ACC112 (cell line): Measurements from ENCODE around the gene LRRC8D.
A peak's percentile ranks its signal among the peaks of the same experiment; 100 is the strongest.
"Not testable (repeated sequence)": the region's sequence is repeated elsewhere in the genome, so short reads cannot be mapped to it uniquely, and the experiment has no call there.

Source experiments
- H2AFZ ChIP-seq: fragments of 200-600 bp; sonication (generic); one replicate; pipeline ENCODE4 v1.6.0; 2017; ENCODE audit warnings: antibody characterized with exemption, low read length; ENCODE audit not compliant: unreplicated experiment
- H3K27ac ChIP-seq: fragments of 200-600 bp; sonication (generic); 2 replicates; pipeline ENCODE4 v1.5.1; 2014; ENCODE audit warnings: low read depth, mild to moderate bottlenecking, antibody characterized with exemption, low read length, moderate library complexity
- H3K27me3 ChIP-seq: fragments of 200-600 bp; sonication (generic); 2 replicates; pipeline ENCODE4 v1.6.1; 2014; ENCODE audit warnings: mild to moderate bottlenecking, antibody characterized with exemption, low read length, moderate library complexity, mixed read lengths; ENCODE audit not compliant: insufficient read depth
- H3K36me3 ChIP-seq: fragments of 200-600 bp; sonication (generic); 2 replicates; pipeline ENCODE4 v1.6.1; 2016; ENCODE audit warnings: mild to moderate bottlenecking, antibody characterized with exemption, low read length, moderate library complexity, mixed read lengths; ENCODE audit not compliant: insufficient read depth
- H3K4me1 ChIP-seq: fragments of 200-600 bp; sonication (generic); one replicate; pipeline ENCODE4 v1.6.1; 2016; ENCODE audit warnings: low read length, mixed read lengths; ENCODE audit not compliant: insufficient read depth, unreplicated experiment, control insufficient read depth
- H3K4me3 ChIP-seq: fragments of 200-600 bp; sonication (generic); 2 replicates; pipeline ENCODE4 v1.5.1; 2014; ENCODE audit warnings: mild to moderate bottlenecking, low read depth, low read length
- H3K79me2 ChIP-seq: fragments of 200-600 bp; sonication (generic); one replicate; pipeline ENCODE4 v1.6.0; 2016; ENCODE audit warnings: low read length; ENCODE audit not compliant: control insufficient read depth, unreplicated experiment, insufficient read depth

Gene LRRC8D

DNA sequence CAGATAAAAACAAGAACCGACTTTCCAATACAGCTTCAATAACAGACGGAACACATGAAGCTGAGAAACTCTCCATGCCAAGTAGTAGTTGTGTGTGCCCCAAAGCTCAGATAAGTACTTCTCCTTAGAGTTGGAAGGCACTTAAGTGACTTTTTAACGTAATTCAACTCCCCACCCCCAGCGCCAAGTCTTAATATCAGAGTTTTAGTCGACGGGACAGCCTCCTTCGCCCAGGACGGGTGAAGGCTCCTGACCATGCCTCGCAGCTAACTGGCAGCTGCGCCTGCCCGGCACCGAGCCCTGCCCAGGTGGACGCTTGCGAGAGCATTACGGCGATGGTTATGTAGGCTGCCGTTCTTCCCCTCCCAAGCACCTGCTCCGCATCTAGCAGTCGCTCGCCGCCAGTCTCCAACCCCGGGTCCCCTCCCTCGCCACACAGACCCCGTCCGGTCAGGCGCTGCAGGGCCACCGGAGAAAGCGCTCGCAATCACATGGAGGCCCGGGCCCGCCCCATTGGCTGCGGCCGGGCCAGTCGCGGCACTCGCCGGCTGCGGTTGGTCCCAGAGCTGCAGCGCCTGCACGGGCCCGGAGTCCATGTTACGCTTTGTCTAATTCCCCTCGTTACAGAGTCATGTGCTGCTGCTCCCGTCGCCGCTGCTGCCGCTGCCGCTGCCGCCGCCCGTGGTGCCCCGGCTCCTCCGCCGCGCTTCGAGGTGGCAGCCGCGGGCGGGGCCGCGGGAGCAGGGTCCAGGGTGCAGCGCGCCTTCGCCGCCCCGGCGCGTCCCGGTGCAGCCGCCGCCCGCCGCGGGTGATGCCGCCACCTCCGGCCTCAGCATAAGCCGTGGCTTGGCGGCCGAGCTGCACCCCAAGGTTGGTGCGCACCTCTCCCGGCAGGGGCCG, at the start of gene LRRC8D:
Gene LRRC8D, plus strand, starts transcription at position 611 of the 900 bp plus-strand sequence. CDS start 112,037 bp downstream, outside the sequence.
- Histone ChIP-seq H3K79me2 (peaks cover 5% of the 10 kb centered on the region), H3K27me3 (no peaks in the 10 kb centered on the region)

GRCh38 chr1:89771991-89772560, 48.8 kb upstream of the LRRC8D start:
- H2AFZ ChIP-seq, result no peak overlapping the region
- H3K27ac ChIP-seq, result no peak overlapping the region
- no peaks in the 10 kb centered on the region for H3K79me2 ChIP-seq
- peaks cover 28% of the 10 kb centered on the region for H3K27me3 ChIP-seq
- no peaks in the 10 kb centered on the region for H3K4me1 ChIP-seq
- no peaks in the 10 kb centered on the region for H3K36me3 ChIP-seq
- no peak overlapping the region for H3K4me3 ChIP-seq

More for the DNA sequence above, at the start of gene LRRC8D:
- peaks cover 24% of the 10 kb centered on the region for H3K4me1 ChIP-seq
- no peak within 1 kb of the TSS for H3K27ac ChIP-seq
- H2AFZ ChIP-seq, result peak within 1 kb of the TSS; percentile 95
- H3K36me3 ChIP-seq, result 0 out of 2 replicates have a peak, but pooled peaks cover 6% of the 10 kb centered on the region
- H3K4me3 ChIP-seq, result peak within 1 kb of the TSS; percentile 91

- not testable (repeated sequence) for H3K36me3 ChIP-seq, H3K79me2 ChIP-seq, H3K4me1 ChIP-seq, H2AFZ ChIP-seq, H3K27ac ChIP-seq, H3K4me3 ChIP-seq
- peaks cover 15% of the 10 kb centered on the region; the same call in 1 of the 2 replicates for H3K27me3 ChIP-seq
Measured at GRCh38 chr1:89776104-89776503, 44.7 kb upstream of the LRRC8D start.

DNA sequence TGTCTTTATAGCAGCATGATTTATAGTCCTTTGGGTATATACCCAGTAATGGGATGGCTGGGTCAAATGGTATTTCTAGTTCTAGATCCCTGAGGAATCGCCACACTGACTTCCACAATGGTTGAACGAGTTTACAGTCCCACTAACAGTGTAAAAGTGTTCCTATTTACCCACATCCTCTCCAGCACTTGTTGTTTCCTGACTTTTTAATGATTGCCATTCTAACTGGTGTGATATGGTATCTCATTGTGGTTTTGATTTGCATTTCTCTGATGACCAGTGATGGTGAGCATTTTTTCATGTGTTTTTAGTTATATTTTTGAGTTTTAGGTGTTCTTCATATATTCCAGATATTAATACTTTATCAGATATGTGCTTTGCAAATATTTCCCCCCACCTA, 43.6 kb upstream of the LRRC8D start:
- not testable (repeated sequence) for H2AFZ ChIP-seq, H3K79me2 ChIP-seq, H3K4me3 ChIP-seq, H3K4me1 ChIP-seq, H3K27me3 ChIP-seq, H3K36me3 ChIP-seq, H3K27ac ChIP-seq

DNA sequence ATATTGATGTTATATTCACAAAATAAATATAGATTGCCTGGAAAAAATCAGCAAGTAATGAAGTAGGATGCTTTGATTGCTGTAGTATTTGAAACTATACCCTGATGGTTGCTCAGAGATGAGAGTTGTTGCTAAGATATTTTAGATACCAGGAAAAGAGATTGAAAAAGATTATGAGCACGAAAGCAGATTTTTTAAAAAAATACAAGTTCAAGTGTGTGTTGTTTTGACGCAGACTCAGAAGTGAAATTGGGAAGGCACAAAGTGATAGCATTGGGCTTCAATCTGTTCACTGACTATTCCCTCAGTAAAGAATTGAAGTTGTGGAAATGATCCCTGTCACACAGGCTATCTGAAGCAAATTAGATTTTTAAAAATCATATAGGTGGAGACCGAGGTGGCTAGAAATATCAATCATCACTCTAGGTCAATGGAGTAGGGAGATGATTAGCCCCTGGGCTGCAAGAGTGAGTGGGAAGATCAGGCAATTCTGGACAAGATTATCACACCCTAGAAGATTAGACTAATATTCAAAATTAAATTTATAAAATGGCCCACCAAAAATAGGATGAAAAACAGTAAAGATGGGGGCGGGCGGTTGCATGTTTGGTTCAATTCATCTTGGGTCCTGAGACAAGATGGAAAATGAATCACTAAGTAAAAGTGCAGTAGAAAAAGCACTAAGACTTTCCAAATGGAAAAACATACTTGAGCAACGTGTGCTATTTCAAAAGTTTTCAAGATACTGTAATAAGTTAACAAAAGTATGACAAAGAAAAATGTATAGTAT, 41.5 kb upstream of the LRRC8D start:
- H2AFZ ChIP-seq, result no peak overlapping the region
- H3K79me2 ChIP-seq, result no peaks in the 10 kb centered on the region
- H3K27me3 ChIP-seq, result no peaks in the 10 kb centered on the region
- H3K27ac ChIP-seq, result no peak overlapping the region
- H3K4me3 ChIP-seq, result no peak overlapping the region
- H3K36me3 ChIP-seq, result no peaks in the 10 kb centered on the region
- H3K4me1 ChIP-seq, result no peaks in the 10 kb centered on the region

DNA sequence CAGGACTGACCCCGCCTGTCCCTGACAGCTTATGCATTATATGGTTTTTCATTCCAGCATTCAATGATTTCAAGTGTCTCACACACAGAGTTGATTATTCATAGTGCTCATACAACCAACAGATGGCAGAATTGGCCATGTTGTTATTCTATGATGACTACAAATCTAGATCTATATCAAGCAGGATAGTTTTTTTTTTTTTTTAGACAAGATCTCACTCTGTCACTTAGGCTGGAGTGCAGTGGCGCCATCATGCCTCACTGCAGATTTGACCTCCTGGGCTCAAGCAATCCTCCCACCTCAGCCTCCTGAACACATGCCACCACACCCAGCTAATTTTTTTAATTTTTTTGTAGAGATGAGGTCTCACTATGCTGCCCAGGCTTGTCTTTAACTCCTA, 40.1 kb upstream of the LRRC8D start:
- no peaks in the 10 kb centered on the region for H3K79me2 ChIP-seq
- H2AFZ ChIP-seq, result no peak overlapping the region
- no peaks in the 10 kb centered on the region for H3K36me3 ChIP-seq
- no peaks in the 10 kb centered on the region for H3K27me3 ChIP-seq
- H3K27ac ChIP-seq, result no peak overlapping the region
- no peaks in the 10 kb centered on the region for H3K4me1 ChIP-seq
- no peak overlapping the region for H3K4me3 ChIP-seq

- Histone ChIP-seq H3K4me3 (no peak overlapping the region), H3K4me1 (no peaks in the 10 kb centered on the region), H2AFZ (no peak overlapping the region), H3K27me3 (no peaks in the 10 kb centered on the region), H3K27ac (no peak overlapping the region), H3K79me2 (no peaks in the 10 kb centered on the region), H3K36me3 (no peaks in the 10 kb centered on the region)
Measured at GRCh38 chr1:89781494-89782126, 39.2 kb upstream of the LRRC8D start.

- H3K4me1 ChIP-seq, result no peaks in the 10 kb centered on the region
- no peaks in the 10 kb centered on the region for H3K27me3 ChIP-seq
- H3K36me3 ChIP-seq, result no peaks in the 10 kb centered on the region
- no peaks in the 10 kb centered on the region for H3K79me2 ChIP-seq
- H2AFZ ChIP-seq, result no peak overlapping the region
- H3K27ac ChIP-seq, result no peak overlapping the region
- no peak overlapping the region for H3K4me3 ChIP-seq
Measured at GRCh38 chr1:89786628-89787214, 34.1 kb upstream of the LRRC8D start.

- Histone ChIP-seq H3K4me1 (no peaks in the 10 kb centered on the region), H3K4me3 (no peak overlapping the region), H3K79me2 (no peaks in the 10 kb centered on the region), H3K27ac (no peak overlapping the region), H3K36me3 (no peaks in the 10 kb centered on the region), H2AFZ (no peak overlapping the region), H3K27me3 (no peaks in the 10 kb centered on the region)
Measured at GRCh38 chr1:89790592-89790991, 30.2 kb upstream of the LRRC8D start.
